HepG2 (cell line): Measurements from ENCODE around the gene TTC31. TPM values are rescaled to one million over a fixed set of nuclear protein-coding genes. Genes with fewer than 3 reads are reported as not detected.

Experiments
- FOXK2 ChIP-seq: fragments of 450-650 bp; IDR thresholded peaks from 2 replicates; pipeline ENCODE4 v1.6.1; 2016
- HNRNPLL ChIP-seq: fragments of 200-400 bp; formaldehyde crosslinking; IDR thresholded peaks from 2 replicates; pipeline ENCODE4 v1.6.1; 2017; ENCODE audit warnings: mild to moderate bottlenecking, low read depth, low read length; ENCODE audit not compliant: poor library complexity, severe bottlenecking
- KDM5B ChIP-seq: sonication (generic); formaldehyde crosslinking; IDR thresholded peaks from 2 replicates; pipeline ENCODE4 v1.4.0; 2020; ENCODE audit warnings: missing genetic modification reagents, mild to moderate bottlenecking, borderline replicate concordance
- NFIC ChIP-seq: IDR thresholded peaks from 2 replicates; pipeline ENCODE4 v1.6.1; 2012; ENCODE audit warnings: mild to moderate bottlenecking, low read length, inconsistent platforms
- SETDB1 ChIP-seq: sonication (generic); formaldehyde crosslinking; IDR thresholded peaks from 2 replicates; pipeline ENCODE4 v1.5.1; 2020; ENCODE audit warnings: missing genetic modification reagents, mild to moderate bottlenecking, borderline replicate concordance
- TEAD2 ChIP-seq: sonication (generic); formaldehyde crosslinking; IDR thresholded peaks from 2 replicates; pipeline ENCODE4 v1.9.0; 2021; ENCODE audit warnings: missing genetic modification reagents
- THYN1 ChIP-seq: sonication (generic); formaldehyde crosslinking; IDR thresholded peaks from 2 replicates; pipeline ENCODE4 v1.8.1; 2023; ENCODE audit warnings: low read depth, mild to moderate bottlenecking, moderate library complexity, missing genetic modification reagents, borderline replicate concordance
- ZKSCAN8 ChIP-seq: IDR thresholded peaks from 2 replicates; pipeline ENCODE4 v1.6.1; 2016; ENCODE audit warnings: borderline replicate concordance, missing genetic modification reagents, missing compliant biosample characterization
- ZSCAN30 ChIP-seq: sonication (generic); formaldehyde crosslinking; IDR thresholded peaks from 2 replicates; pipeline ENCODE4 v1.5.0; 2020; ENCODE audit warnings: mild to moderate bottlenecking, missing genetic modification reagents
- polyA plus RNA-seq, 8 experiments: library from polyadenylated mRNA; depleted of rRNA in 3 of 8; stranded (reverse) in 7 of 8; unstranded in 1 of 8; fragments of >200 nt; fragmentation: Illumina TruSeq in 4 of 8; extraction: Trizol in 4 of 8; gene quantifications; 2 replicates each; pipeline versions ENCODE4 v1.2.1 to v1.2.3, GENCODE V29; 2011 to 2016; ENCODE audit warnings: low read depth in 4 of 8, missing spikeins in 1 of 8, mixed read lengths in 1 of 8; ENCODE audit not compliant: insufficient read depth in 1 of 8
- total RNA-seq, 5 experiments: library from RNA; depleted of rRNA; stranded (reverse); fragments of >200 nt; fragmentation: Illumina TruSeq; extraction: Trizol; gene quantifications; 2 replicates each; pipeline ENCODE4 v1.2.3, GENCODE V29; 2016; ENCODE audit warnings: low read depth in 1 of 5
- TF ChIP-seq, protein P1 (sequence below): sonication (generic); formaldehyde crosslinking; IDR thresholded peaks from 2 replicates; pipeline ENCODE4 v1.5.0; 2020; ENCODE audit warnings: mild to moderate bottlenecking, missing genetic modification reagents
- TF ChIP-seq, protein P2 (sequence below): sonication (generic); formaldehyde crosslinking; IDR thresholded peaks from 2 replicates; pipeline ENCODE4 v1.4.0; 2020; ENCODE audit warnings: missing genetic modification reagents
- TF ChIP-seq, protein P3 (sequence below): sonication (generic); formaldehyde crosslinking; IDR thresholded peaks from 2 replicates; pipeline ENCODE4; 2020; ENCODE audit warnings: missing genetic modification reagents, mild to moderate bottlenecking, borderline replicate concordance
- TF ChIP-seq, protein P4 (sequence below): IDR thresholded peaks from 2 replicates; pipeline ENCODE4 v1.6.1; 2012; ENCODE audit warnings: low read depth, low read length, improper control_type of control experiment
- TF ChIP-seq, protein P5 (sequence below): sonication (generic); formaldehyde crosslinking; IDR thresholded peaks from 2 replicates; pipeline ENCODE4 v1.5.0; 2020; ENCODE audit warnings: mild to moderate bottlenecking, missing genetic modification reagents
- TF ChIP-seq, protein P6 (sequence below): sonication (generic); formaldehyde crosslinking; IDR thresholded peaks from 2 replicates; pipeline ENCODE4 v1.8.1; 2022; ENCODE audit warnings: low read depth, mild to moderate bottlenecking, missing genetic modification reagents

TTC31 gene
- total and polyA plus RNA-seq, 2 of the 13 experiments (the other 11 are each of a cell fraction or from before 2014, with no cell fraction given), result 28.3 to 39.5 TPM

DNA sequence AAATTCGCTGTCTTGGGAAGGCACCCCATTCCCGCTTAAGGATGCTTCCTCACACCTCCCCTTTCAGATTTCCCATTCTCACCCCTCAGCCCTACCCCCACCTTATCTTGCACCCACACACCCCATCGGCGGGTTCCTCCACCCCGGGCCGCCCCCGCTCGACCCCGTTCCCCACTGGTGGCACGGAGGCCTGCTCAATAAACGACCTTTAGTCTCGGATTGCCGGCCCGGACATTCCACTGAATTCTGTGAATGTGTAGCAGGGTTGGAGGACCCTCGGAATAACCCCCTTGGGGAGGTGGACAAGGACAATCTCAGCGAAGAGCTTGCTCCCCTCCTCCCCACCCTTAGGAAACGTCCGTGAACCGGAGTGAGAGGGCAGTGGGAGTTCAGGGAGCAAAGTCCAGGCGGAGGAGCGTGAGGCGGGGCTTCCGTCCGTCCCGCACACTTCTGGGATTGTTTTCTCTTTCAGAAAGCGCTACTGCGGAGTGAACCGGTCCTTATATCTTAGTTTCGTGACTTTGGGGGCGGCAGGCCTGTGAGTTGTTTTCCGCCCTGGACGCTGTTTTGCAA is 19.4 kb downstream of the TTC31 start (continued):
- TF ChIP-seq HNRNPLL (peak; percentile 82), FOXK2 (no peak), THYN1 (CRISPR knock-in tag) (no peak), NFIC (no peak), SETDB1 (CRISPR knock-in tag) (no peak), ZKSCAN8 (peak; percentile 60; the same call in 1 of the 2 replicates), ZSCAN30 (CRISPR knock-in tag) (no peak), TEAD2 (no peak), KDM5B (CRISPR knock-in tag) (no peak)
- TF ChIP-seq, protein P1, sequence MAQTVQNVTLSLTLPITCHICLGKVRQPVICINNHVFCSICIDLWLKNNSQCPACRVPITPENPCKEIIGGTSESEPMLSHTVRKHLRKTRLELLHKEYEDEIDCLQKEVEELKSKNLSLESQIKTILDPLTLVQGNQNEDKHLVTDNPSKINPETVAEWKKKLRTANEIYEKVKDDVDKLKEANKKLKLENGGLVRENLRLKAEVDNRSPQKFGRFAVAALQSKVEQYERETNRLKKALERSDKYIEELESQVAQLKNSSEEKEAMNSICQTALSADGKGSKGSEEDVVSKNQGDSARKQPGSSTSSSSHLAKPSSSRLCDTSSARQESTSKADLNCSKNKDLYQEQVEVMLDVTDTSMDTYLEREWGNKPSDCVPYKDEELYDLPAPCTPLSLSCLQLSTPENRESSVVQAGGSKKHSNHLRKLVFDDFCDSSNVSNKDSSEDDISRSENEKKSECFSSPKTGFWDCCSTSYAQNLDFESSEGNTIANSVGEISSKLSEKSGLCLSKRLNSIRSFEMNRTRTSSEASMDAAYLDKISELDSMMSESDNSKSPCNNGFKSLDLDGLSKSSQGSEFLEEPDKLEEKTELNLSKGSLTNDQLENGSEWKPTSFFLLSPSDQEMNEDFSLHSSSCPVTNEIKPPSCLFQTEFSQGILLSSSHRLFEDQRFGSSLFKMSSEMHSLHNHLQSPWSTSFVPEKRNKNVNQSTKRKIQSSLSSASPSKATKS (CRISPR knock-in tag), result no peak
- TF ChIP-seq, protein P2, sequence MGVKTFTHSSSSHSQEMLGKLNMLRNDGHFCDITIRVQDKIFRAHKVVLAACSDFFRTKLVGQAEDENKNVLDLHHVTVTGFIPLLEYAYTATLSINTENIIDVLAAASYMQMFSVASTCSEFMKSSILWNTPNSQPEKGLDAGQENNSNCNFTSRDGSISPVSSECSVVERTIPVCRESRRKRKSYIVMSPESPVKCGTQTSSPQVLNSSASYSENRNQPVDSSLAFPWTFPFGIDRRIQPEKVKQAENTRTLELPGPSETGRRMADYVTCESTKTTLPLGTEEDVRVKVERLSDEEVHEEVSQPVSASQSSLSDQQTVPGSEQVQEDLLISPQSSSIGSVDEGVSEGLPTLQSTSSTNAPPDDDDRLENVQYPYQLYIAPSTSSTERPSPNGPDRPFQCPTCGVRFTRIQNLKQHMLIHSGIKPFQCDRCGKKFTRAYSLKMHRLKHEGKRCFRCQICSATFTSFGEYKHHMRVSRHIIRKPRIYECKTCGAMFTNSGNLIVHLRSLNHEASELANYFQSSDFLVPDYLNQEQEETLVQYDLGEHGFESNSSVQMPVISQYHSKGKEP (CRISPR knock-in tag), result peak; percentile 49; the same call in 1 of the 2 replicates
- TF ChIP-seq, protein P3, sequence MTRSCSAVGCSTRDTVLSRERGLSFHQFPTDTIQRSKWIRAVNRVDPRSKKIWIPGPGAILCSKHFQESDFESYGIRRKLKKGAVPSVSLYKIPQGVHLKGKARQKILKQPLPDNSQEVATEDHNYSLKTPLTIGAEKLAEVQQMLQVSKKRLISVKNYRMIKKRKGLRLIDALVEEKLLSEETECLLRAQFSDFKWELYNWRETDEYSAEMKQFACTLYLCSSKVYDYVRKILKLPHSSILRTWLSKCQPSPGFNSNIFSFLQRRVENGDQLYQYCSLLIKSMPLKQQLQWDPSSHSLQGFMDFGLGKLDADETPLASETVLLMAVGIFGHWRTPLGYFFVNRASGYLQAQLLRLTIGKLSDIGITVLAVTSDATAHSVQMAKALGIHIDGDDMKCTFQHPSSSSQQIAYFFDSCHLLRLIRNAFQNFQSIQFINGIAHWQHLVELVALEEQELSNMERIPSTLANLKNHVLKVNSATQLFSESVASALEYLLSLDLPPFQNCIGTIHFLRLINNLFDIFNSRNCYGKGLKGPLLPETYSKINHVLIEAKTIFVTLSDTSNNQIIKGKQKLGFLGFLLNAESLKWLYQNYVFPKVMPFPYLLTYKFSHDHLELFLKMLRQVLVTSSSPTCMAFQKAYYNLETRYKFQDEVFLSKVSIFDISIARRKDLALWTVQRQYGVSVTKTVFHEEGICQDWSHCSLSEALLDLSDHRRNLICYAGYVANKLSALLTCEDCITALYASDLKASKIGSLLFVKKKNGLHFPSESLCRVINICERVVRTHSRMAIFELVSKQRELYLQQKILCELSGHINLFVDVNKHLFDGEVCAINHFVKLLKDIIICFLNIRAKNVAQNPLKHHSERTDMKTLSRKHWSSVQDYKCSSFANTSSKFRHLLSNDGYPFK (CRISPR knock-in tag), result no peak
- TF ChIP-seq, protein P4, sequence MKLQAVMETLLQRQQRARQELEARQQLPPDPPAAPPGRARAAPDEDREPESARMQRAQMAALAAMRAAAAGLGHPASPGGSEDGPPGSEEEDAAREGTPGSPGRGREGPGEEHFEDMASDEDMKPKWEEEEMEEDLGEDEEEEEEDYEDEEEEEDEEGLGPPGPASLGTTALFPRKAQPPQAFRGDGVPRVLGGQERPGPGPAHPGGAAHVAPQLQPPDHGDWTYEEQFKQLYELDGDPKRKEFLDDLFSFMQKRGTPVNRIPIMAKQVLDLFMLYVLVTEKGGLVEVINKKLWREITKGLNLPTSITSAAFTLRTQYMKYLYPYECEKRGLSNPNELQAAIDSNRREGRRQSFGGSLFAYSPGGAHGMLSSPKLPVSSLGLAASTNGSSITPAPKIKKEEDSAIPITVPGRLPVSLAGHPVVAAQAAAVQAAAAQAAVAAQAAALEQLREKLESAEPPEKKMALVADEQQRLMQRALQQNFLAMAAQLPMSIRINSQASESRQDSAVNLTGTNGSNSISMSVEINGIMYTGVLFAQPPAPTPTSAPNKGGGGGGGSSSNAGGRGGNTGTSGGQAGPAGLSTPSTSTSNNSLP, result no peak; the same call in 1 of the 2 replicates
- TF ChIP-seq, protein P5, sequence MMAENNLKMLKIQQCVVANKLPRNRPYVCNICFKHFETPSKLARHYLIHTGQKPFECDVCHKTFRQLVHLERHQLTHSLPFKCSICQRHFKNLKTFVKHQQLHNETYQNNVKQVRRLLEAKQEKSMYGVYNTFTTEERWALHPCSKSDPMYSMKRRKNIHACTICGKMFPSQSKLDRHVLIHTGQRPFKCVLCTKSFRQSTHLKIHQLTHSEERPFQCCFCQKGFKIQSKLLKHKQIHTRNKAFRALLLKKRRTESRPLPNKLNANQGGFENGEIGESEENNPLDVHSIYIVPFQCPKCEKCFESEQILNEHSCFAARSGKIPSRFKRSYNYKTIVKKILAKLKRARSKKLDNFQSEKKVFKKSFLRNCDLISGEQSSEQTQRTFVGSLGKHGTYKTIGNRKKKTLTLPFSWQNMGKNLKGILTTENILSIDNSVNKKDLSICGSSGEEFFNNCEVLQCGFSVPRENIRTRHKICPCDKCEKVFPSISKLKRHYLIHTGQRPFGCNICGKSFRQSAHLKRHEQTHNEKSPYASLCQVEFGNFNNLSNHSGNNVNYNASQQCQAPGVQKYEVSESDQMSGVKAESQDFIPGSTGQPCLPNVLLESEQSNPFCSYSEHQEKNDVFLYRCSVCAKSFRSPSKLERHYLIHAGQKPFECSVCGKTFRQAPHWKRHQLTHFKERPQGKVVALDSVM (CRISPR knock-in tag), result no peak
- TF ChIP-seq, protein P6, sequence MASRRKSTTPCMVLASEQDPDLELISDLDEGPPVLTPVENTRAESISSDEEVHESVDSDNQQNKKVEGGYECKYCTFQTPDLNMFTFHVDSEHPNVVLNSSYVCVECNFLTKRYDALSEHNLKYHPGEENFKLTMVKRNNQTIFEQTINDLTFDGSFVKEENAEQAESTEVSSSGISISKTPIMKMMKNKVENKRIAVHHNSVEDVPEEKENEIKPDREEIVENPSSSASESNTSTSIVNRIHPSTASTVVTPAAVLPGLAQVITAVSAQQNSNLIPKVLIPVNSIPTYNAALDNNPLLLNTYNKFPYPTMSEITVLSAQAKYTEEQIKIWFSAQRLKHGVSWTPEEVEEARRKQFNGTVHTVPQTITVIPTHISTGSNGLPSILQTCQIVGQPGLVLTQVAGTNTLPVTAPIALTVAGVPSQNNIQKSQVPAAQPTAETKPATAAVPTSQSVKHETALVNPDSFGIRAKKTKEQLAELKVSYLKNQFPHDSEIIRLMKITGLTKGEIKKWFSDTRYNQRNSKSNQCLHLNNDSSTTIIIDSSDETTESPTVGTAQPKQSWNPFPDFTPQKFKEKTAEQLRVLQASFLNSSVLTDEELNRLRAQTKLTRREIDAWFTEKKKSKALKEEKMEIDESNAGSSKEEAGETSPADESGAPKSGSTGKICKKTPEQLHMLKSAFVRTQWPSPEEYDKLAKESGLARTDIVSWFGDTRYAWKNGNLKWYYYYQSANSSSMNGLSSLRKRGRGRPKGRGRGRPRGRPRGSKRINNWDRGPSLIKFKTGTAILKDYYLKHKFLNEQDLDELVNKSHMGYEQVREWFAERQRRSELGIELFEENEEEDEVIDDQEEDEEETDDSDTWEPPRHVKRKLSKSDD (CRISPR knock-in tag), result peak; percentile 38; the same call in 1 of the 2 replicates
